ENCODE results near the gene FNDC3B.

- TF ChIP-seq CTCF (IDR thresholded peaks at IDR 0.05 in 8 of 11, conservative IDR thresholded peaks at IDR 0.05 in 3 of 11): no peak
- no peak for TF ChIP-seq POLR2AphosphoS5 (IDR thresholded peaks at IDR 0.05)
- no peak for TF ChIP-seq POLR2A (IDR thresholded peaks at IDR 0.05)
These were observed 40.1 kb downstream of the FNDC3B start for GRCh38 chr3:172079326-172079976.
